ENCODE measurements around the gene TMEM108.
"Not testable (repeated sequence)": the region's sequence is repeated elsewhere in the genome, so short reads cannot be mapped to it uniquely, and the experiment has no call there.

DNA sequence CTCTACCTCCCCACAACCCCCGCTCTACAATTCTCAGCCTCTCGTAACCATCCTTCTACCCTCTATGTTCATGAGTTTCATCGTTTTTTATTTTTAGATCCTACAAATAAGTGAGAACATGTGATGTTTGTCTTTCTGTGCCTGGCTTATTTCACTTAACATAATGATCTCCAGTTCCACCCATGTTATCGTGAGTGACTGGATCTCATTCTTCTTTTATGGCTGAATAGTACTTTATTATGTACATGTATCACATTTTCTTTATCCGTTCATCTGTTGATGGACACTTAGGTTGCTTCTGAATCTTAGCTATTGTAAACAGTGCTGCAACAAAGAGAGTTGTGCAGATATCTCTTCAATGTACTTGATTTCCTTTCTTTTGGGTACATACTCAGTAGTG lies 22.6 kb upstream of the TMEM108 start:
- TF ChIP-seq POLR2A, CTCF (IDR thresholded peaks at IDR 0.05): not testable (repeated sequence)

All from body of pancreas (tissue), 4 donors.